Activated T-helper 1 cell treated with anti-CD3 and anti-CD28 coated beads, Interleukin-12 subunit alpha, Interleukin-12 subunit beta, Interleukin-2, Interleukin-4 antibody, amounts not matched to agents 30 ng/mL and 10 ng/mL and 1 ng/mL, durations not matched to agents 14 hours and 24 hours and 36 hours (primary cell): Measurements from ENCODE around the gene GALNT5. TPM values are rescaled to one million over a fixed set of nuclear protein-coding genes. Genes with fewer than 3 reads are reported as not detected.
"Not testable (repeated sequence)": the region's sequence is repeated elsewhere in the genome, so short reads cannot be mapped to it uniquely, and the experiment has no call there.

Experiments used
- DNase-seq: peaks from one replicate; pipeline ENCODE4 v3.0.0; 2021; ENCODE audit warnings: low spot score
- H3K27ac Mint-ChIP-seq: one replicate; pipeline ENCODE4 v1.8.0; 2021; ENCODE audit warnings: mild to moderate bottlenecking, mixed read lengths
- H3K27me3 Mint-ChIP-seq: one replicate; pipeline ENCODE4 v1.8.0; 2022; ENCODE audit warnings: mild to moderate bottlenecking, moderate library complexity, mixed read lengths; ENCODE audit not compliant: insufficient read depth
- H3K36me3 Mint-ChIP-seq: one replicate; pipeline ENCODE4 v1.8.0; 2021; ENCODE audit warnings: low read depth, mixed read lengths
- H3K4me1 Mint-ChIP-seq: one replicate; pipeline ENCODE4 v1.8.0; 2021; ENCODE audit warnings: low read depth, mixed read lengths
- H3K4me3 Mint-ChIP-seq: one replicate; pipeline ENCODE4 v1.8.0; 2021; ENCODE audit warnings: mild to moderate bottlenecking, moderate library complexity, mixed read lengths
- H3K9me3 Mint-ChIP-seq: one replicate; pipeline ENCODE4 v1.8.0; 2021; ENCODE audit warnings: mixed read lengths
- intact Hi-C: fragments of 100-400 bp; cut with micrococcal nuclease; formaldehyde crosslinking; loops from one replicate; pipeline ENCODE4 v1.15.1; 2024
- total RNA-seq: library from RNA; stranded (reverse); gene quantifications from 2 replicates; pipeline ENCODE4 v1.2.3, GENCODE V29; 2022

The GALNT5 gene, protein sequence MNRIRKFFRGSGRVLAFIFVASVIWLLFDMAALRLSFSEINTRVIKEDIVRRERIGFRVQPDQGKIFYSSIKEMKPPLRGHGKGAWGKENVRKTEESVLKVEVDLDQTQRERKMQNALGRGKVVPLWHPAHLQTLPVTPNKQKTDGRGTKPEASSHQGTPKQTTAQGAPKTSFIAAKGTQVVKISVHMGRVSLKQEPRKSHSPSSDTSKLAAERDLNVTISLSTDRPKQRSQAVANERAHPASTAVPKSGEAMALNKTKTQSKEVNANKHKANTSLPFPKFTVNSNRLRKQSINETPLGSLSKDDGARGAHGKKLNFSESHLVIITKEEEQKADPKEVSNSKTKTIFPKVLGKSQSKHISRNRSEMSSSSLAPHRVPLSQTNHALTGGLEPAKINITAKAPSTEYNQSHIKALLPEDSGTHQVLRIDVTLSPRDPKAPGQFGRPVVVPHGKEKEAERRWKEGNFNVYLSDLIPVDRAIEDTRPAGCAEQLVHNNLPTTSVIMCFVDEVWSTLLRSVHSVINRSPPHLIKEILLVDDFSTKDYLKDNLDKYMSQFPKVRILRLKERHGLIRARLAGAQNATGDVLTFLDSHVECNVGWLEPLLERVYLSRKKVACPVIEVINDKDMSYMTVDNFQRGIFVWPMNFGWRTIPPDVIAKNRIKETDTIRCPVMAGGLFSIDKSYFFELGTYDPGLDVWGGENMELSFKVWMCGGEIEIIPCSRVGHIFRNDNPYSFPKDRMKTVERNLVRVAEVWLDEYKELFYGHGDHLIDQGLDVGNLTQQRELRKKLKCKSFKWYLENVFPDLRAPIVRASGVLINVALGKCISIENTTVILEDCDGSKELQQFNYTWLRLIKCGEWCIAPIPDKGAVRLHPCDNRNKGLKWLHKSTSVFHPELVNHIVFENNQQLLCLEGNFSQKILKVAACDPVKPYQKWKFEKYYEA
- not detected in 2 replicates for total RNA-seq

DNA sequence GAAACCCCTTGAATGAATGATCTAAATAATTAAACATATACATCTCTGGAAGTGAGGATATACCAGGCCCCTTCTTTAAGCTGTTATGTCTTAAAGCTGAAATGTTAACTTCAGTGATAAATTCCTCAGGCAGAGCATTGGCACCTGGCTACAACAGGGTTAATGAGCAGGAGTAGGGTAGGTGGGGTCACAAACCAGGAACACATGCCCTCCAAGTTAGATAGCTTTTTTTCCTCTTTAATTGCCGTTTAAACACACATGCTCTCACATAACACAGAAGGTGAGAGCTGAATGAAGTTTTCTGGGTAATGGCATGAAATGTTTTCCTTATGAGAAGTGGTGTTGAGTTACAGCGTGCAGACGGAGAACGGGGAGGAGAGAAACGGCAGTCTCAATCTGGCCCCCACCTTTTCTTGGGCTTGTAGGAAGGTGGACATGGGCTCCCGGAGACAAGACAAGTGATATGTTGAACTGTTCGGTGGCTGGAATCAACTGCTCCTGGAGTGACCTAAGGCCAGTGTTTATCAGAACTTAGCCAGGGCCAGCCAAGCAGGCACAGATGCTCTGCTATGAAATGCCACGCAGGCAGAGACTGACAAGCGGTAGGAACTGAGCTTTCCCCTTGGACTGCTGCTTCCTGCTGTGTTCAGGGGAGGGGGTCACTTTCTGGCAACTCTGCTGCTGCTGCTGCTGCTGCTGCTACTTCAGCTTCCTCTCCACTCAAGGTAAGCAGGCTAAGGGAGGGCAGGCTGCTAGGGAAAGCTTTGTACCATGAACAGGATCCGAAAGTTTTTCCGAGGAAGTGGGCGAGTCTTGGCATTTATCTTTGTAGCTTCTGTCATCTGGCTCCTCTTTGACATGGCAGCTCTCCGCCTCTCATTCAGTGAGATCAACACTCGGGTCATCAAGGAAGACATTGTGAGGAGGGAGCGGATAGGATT is at the start of gene GALNT5:
Gene GALNT5, plus strand, starts transcription at position 394 of the 941 bp plus-strand sequence. Its CDS starts 378 bp downstream, at position 772.
- H3K4me3 Mint-ChIP-seq: no peak within 1 kb of the TSS
- H3K9me3 Mint-ChIP-seq: no peaks in the 10 kb centered on the region
- no peak within 1 kb of the TSS for H3K27ac Mint-ChIP-seq
- peaks cover 4% of the 10 kb centered on the region for H3K27me3 Mint-ChIP-seq
- DNase-seq: no peak
- peaks cover 28% of the 10 kb centered on the region for H3K4me1 Mint-ChIP-seq
- H3K36me3 Mint-ChIP-seq: peaks cover 4% of the 10 kb centered on the region
- intact Hi-C loops: no loop called here

DNA sequence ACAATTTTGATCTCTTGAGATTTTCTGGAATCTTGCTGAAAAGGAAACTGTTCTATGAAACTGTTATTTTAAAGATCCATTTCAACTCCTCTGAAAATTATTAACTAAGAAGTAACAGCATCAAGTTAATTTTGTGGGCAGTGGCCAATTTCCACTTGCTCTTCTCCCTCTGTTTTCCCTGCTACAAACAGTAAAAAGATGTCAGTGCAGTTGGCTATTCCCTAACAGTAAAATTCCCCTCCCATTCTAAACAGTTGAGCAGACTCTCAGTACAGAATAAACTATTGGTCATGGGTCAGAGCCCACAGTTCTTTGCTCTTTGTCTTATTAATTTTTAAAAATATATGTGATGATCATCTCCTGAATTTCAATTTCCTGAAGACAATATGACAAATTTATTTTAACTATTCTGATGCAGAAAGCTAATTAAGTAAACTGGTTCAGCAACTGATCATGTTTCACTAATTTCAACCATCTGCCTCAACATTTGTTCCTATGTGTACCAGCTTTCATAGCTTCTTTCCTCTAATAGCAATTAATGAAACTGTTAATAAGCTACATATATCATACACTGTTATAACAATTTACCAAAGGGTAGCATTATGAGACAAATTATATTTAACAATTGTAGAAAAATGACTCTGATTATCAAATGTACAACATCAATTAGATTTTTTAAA is 41.1 kb upstream of the GALNT5 start:
- no peaks in the 10 kb centered on the region for H3K36me3 Mint-ChIP-seq
- H3K4me3 Mint-ChIP-seq: no peak overlapping the region
- no peak for DNase-seq
- intact Hi-C loops: no loop called here
- H3K9me3 Mint-ChIP-seq: no peaks in the 10 kb centered on the region
- H3K4me1 Mint-ChIP-seq: no peaks in the 10 kb centered on the region
- H3K27ac Mint-ChIP-seq: no peak overlapping the region
- H3K27me3 Mint-ChIP-seq: peaks cover 8% of the 10 kb centered on the region

DNA sequence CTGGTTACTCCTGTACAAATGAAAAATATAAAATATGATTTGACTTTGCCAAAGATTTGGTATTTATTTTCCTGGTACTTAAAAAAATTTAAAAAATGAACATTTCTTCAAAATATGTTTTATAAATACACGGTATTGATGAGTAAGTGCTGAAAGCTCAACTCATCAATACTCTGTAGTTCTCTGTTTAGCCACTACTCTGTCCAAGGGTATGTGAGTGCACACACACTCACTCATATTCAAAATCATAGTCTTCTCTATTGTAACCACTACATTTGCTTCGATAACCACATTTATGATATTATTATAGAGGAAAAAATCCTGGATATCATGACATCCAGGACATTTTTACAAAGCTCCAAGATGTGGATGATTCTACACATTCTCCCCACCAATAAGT is 40.1 kb upstream of the GALNT5 start:
- Mint-ChIP-seq H3K4me1 (no peaks in the 10 kb centered on the region), H3K4me3 (no peak overlapping the region), H3K27ac (no peak overlapping the region), H3K27me3 (peaks cover 8% of the 10 kb centered on the region), H3K9me3 (no peaks in the 10 kb centered on the region), H3K36me3 (no peaks in the 10 kb centered on the region)
- intact Hi-C loops: no loop called here
- DNase-seq: no peak

DNA sequence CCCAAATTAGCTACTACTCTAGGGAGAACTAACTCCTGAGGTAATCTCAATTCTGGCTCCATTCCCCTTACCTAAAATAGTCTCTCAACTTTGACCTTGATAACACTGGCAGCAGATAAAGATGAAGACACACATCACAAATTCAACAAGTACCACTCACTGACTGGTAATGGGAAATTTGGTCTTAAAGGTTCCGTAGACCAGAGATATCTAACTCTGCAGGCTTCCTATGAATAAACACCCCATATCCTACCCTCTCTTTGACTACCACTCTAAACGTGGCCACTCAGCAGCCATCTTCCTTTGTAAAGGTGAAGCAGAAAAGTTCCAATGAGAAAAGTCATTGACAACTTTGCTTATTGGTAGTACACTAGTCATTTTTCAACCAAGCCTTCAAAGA is 38.6 kb upstream of the GALNT5 start:
- no peak overlapping the region for H3K27ac Mint-ChIP-seq
- no peaks in the 10 kb centered on the region for H3K9me3 Mint-ChIP-seq
- H3K36me3 Mint-ChIP-seq: no peaks in the 10 kb centered on the region
- H3K4me3 Mint-ChIP-seq: no peak overlapping the region
- no peaks in the 10 kb centered on the region for H3K4me1 Mint-ChIP-seq
- H3K27me3 Mint-ChIP-seq: peaks cover 11% of the 10 kb centered on the region
- intact Hi-C loops: no loop called here
- DNase-seq: no peak

DNA sequence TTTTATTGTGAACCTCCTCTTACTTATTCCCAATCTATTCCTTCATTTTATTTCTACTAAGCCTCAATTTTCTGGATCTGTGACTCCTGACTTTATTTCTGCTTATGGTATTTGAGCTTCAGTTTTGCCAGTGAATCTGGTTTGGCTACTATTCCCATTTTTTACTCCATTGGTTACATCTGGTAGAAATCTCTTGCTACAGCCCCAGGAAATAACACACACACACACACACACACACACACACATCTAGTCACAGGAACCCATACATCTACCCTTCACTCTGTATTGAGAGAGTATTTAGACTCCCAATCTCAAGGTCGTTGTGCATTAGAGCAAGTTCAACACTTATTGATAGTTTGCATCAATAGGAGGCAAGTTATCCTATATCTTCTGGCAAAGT is 37.0 kb upstream of the GALNT5 start:
- no peaks in the 10 kb centered on the region for H3K36me3 Mint-ChIP-seq
- DNase-seq: no peak
- H3K9me3 Mint-ChIP-seq: no peaks in the 10 kb centered on the region
- intact Hi-C loops: no loop called here
- no peak overlapping the region for H3K27ac Mint-ChIP-seq
- no peaks in the 10 kb centered on the region for H3K4me1 Mint-ChIP-seq
- H3K27me3 Mint-ChIP-seq: peaks cover 12% of the 10 kb centered on the region
- H3K4me3 Mint-ChIP-seq: no peak overlapping the region

DNA sequence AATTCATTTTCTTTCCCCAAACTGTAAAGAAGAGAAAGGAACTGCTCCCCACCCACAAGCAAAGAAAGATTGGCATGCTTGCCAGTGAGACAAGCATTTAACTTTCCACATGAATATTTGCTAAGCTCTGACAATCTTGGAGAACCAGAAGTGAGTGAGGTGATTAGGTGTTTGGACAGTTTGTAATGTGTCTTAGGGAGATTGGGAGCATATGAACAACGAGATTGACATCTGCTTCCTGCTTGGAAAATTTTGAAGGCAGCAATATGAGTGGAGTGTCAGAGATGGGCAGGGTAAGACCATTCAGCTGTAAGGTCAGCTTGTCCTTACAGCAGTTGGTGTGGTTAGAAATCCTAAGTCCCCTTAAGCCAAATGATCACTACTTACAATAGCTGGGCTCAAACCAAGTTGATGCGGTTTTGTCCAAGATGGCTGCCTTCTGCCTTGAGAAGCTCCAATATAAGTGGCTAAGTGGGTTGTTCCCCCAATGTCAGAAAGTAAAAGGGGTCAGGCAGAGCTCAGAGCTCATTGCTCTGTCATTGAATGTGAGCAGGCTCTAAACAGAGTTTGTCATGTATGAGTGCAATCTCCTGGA is 36.0 kb upstream of the GALNT5 start:
- Mint-ChIP-seq H3K9me3 (no peaks in the 10 kb centered on the region), H3K4me1 (no peaks in the 10 kb centered on the region)

DNA sequence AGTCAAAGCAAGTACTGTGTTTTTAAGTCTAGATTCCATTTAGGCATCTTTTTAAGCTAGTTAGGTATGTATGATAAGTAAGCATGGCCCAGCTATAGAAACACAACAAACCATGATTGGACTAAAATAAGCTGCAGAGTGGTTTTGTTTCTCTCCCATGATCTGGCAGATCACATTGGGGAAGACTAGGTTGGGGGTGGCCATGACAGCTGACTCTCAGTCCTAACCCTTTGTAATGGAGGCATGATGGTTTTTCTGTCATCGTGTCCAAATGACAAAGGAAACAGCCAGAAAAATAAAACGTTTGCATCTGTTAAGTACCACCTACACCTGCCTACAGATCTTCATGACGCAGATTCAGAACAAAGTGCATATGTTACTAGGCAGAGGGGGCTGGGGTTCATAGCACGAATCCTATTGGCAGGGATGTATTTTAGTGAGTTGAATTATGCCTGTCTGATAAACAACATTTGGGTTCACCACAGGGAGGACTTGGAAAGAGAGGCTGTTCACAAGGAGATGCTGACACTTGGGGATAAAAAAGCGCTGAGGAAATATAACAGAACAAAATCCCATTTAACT is 33.8 kb upstream of the GALNT5 start:
- H3K4me3 Mint-ChIP-seq: no peak overlapping the region
- intact Hi-C loops: no loop called here
- no peaks in the 10 kb centered on the region for H3K4me1 Mint-ChIP-seq
- H3K27ac Mint-ChIP-seq: no peak overlapping the region
- H3K27me3 Mint-ChIP-seq: peaks cover 24% of the 10 kb centered on the region
- DNase-seq: no peak
- no peaks in the 10 kb centered on the region for H3K9me3 Mint-ChIP-seq
- H3K36me3 Mint-ChIP-seq: no peaks in the 10 kb centered on the region

More for the DNA sequence above, 36.0 kb upstream of the GALNT5 start:
- H3K4me3 Mint-ChIP-seq: no peak overlapping the region
- no peak for DNase-seq
- H3K36me3 Mint-ChIP-seq: no peaks in the 10 kb centered on the region
- H3K27ac Mint-ChIP-seq: no peak overlapping the region
- intact Hi-C loops: no loop called here
- H3K27me3 Mint-ChIP-seq: peaks cover 12% of the 10 kb centered on the region

DNA sequence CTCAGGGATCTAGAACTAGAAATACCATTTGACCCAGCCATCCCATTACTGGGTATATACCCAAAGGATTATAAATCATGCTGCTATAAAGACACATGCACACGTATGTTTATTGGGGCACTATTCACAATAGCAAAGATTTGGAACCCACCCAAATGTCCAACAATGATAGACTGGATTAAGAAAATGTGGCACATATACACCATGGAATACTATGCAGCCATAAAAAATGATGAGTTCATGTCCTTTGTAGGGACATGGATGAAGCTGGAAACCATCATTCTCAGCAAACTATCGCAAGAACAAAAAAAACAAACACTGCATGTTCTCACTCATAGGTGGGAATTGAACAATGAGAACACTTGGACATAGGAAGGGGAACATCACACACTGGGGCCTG is 33.1 kb upstream of the GALNT5 start:
- H3K27ac Mint-ChIP-seq, intact Hi-C loops: not testable (repeated sequence)

DNA sequence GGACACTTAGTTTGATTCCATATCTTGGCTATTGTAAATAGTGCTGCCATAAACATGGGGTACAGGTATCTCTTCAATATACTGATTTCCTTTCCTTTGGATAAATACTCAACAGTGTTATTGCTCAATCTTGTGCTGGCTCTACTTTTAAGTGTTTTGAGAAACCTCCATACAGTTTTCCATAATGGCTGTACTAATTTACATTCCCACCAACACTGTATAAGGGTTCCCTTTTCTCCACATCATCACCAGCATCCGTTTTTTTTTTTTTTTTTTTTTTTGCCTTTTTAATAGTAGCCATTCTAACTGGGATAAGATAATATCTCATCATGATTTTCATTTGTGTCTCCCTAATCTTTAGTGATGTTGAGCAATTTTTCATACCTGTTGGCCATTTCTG is 29.9 kb upstream of the GALNT5 start:
- Mint-ChIP-seq H3K4me3 (no peak overlapping the region), H3K36me3 (no peaks in the 10 kb centered on the region), H3K9me3 (no peaks in the 10 kb centered on the region), H3K27me3 (peaks cover 36% of the 10 kb centered on the region), H3K27ac (no peak overlapping the region), H3K4me1 (no peaks in the 10 kb centered on the region)
- DNase-seq: no peak
- intact Hi-C loops: no loop called here

More for the DNA sequence above, 33.1 kb upstream of the GALNT5 start:
- not testable (repeated sequence) for DNase-seq, H3K36me3 Mint-ChIP-seq, H3K4me3 Mint-ChIP-seq, H3K4me1 Mint-ChIP-seq, H3K9me3 Mint-ChIP-seq
- peaks cover 30% of the 10 kb centered on the region for H3K27me3 Mint-ChIP-seq

DNA sequence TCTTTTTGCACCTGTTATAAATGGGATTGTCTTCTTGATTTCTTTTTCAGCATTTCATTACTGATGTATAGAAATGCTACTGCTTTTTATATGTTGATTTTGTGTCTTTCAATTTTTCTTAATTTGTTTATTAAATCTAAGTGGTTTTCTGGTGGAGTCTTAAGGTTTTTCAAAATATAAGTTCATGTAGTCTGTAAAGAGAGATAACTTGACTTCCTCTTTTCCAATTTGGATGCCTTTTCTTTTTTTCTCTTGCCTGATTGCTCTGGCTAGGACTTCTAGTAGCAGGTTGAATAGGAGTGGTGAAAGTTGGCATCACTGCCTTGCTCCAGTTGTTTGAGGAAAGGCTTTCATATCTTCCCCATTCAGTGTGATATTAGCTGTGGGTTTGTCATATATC is 28.6 kb upstream of the GALNT5 start:
- intact Hi-C loops: no loop called here
- Mint-ChIP-seq H3K27me3 (peaks cover 32% of the 10 kb centered on the region), H3K4me3 (no peak overlapping the region), H3K9me3 (no peaks in the 10 kb centered on the region), H3K27ac (no peak overlapping the region), H3K4me1 (no peaks in the 10 kb centered on the region), H3K36me3 (no peaks in the 10 kb centered on the region)
- no peak for DNase-seq

DNA sequence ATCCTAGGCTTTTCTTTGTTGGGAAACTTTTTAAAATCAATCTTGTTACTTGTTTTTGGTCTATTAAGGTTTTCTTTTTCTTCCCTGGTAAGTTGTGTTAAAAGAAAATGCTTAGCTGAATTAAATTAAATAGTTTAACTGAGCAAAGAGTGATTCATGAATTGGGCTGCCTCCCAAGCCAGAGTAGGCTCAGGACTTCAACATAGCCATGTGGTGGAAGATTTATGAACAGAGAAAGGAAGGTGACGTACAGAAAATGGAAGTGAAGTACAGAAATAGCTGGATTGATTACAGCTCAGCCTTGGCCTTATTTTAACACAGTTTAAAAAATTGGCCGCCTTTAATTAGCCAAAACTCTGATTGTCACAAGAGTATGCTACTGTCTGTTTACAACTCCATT is 27.9 kb upstream of the GALNT5 start:
- no peak overlapping the region for H3K4me3 Mint-ChIP-seq
- intact Hi-C loops: no loop called here
- no peak for DNase-seq
- H3K27ac Mint-ChIP-seq: no peak overlapping the region
- peaks cover 34% of the 10 kb centered on the region for H3K27me3 Mint-ChIP-seq
- H3K4me1 Mint-ChIP-seq: no peaks in the 10 kb centered on the region
- H3K9me3 Mint-ChIP-seq: no peaks in the 10 kb centered on the region
- H3K36me3 Mint-ChIP-seq: no peaks in the 10 kb centered on the region
